Stimulated activated naive CD4-positive, alpha-beta T cell treated with Interleukin-2 at 50 U/mL for 16 hours (primary cell): Measurements from ENCODE around the gene WIPI1.
A peak's percentile ranks its signal among the peaks of the same experiment; 100 is the strongest.
"Not testable (repeated sequence)": the region's sequence is repeated elsewhere in the genome, so short reads cannot be mapped to it uniquely, and the experiment has no call there.

Source experiments
- DNase-seq: peaks from one replicate; lab custom pipeline; 2025; lab: John Stamatoyannopoulos, UW

The WIPI1 gene

GRCh38 chr17:68437979-68438822 lies 19.1 kb downstream of the WIPI1 start:
- DNase-seq = peak; percentile 11

GRCh38 chr17:68435876-68436842 lies 21.1 kb downstream of the WIPI1 start:
- peak; percentile 72 for DNase-seq

- DNase-seq = no peak
Observed at GRCh38 chr17:68435361-68435760, 21.9 kb downstream of the WIPI1 start.

GRCh38 chr17:68433911-68434508 lies 23.3 kb downstream of the WIPI1 start:
- no peak for DNase-seq

- DNase-seq = no peak
Observed at GRCh38 chr17:68433211-68433610, 24.1 kb downstream of the WIPI1 start.

- no peak for DNase-seq
Observed at GRCh38 chr17:68432086-68432864, 25.0 kb downstream of the WIPI1 start.

- peak; percentile 34 for DNase-seq
Observed at GRCh38 chr17:68431661-68432071, 25.6 kb downstream of the WIPI1 start.

- DNase-seq = no peak
Observed at GRCh38 chr17:68431045-68431608, 26.2 kb downstream of the WIPI1 start.

GRCh38 chr17:68429881-68430280 lies 27.4 kb downstream of the WIPI1 start:
- no peak for DNase-seq

- DNase-seq = no peak
Observed at GRCh38 chr17:68428498-68429172, 28.7 kb downstream of the WIPI1 start.

GRCh38 chr17:68427575-68427974 lies 29.7 kb downstream of the WIPI1 start:
- DNase-seq = no peak

GRCh38 chr17:68425979-68426378 lies 31.3 kb downstream of the WIPI1 start:
- DNase-seq = no peak

- DNase-seq = no peak
Observed at GRCh38 chr17:68424861-68425260, 32.4 kb downstream of the WIPI1 start.

- DNase-seq = no peak
Observed at GRCh38 chr17:68424203-68424602, 33.1 kb downstream of the WIPI1 start.

- no peak for DNase-seq
Observed at GRCh38 chr17:68423251-68423650, 34.0 kb downstream of the WIPI1 start.

GRCh38 chr17:68422821-68423220 lies 34.5 kb downstream of the WIPI1 start:
- no peak for DNase-seq

GRCh38 chr17:68421486-68421885 lies 35.8 kb downstream of the WIPI1 start:
- DNase-seq = no peak

GRCh38 chr17:68420065-68420464 lies 37.2 kb downstream of the WIPI1 start:
- no peak for DNase-seq

GRCh38 chr17:68418876-68419275 lies 38.4 kb downstream of the WIPI1 start:
- no peak for DNase-seq

GRCh38 chr17:68417317-68417716 lies 40.0 kb downstream of the WIPI1 start:
- no peak for DNase-seq

- DNase-seq = not testable (repeated sequence)
Observed at GRCh38 chr17:68414901-68415300, 42.4 kb downstream of the WIPI1 start.
